B cell (primary cell): ENCODE results near the gene C14orf119.

ENCODE experiments used
- CTCF ChIP-seq: fragments of 200-600 bp; IDR thresholded peaks from one replicate; pipeline ENCODE4 v1.8.0; 2022; ENCODE audit warnings: antibody characterized with exemption, mild to moderate bottlenecking
- EZH2 ChIP-seq: IDR thresholded peaks from 2 replicates; pipeline ENCODE4 v1.6.1; 2012; ENCODE audit warnings: borderline replicate concordance, low read depth, mild to moderate bottlenecking, moderate library complexity, low read length; ENCODE audit not compliant: insufficient read depth, poor library complexity, severe bottlenecking

GRCh38 chr14:23143911-23144310, 48.6 kb downstream of the C14orf119 start:
- no peak for TF ChIP-seq CTCF
- TF ChIP-seq EZH2: no peak
